Endothelial cell of hepatic sinusoid (primary cell): ENCODE data around the gene WDR89.
"Not testable (repeated sequence)": the region's sequence is repeated elsewhere in the genome, so short reads cannot be mapped to it uniquely, and the experiment has no call there.

Experiments used
- in situ Hi-C: cut with HindIII; loops from 2 replicates; pipeline ENCODE4 v1.10.0; 2017; ENCODE audit warnings: low sequenced_read_pairs

The WDR89 gene

GRCh38 chr14:63603749-63604277 is 37.9 kb downstream of the WDR89 start:
- in situ Hi-C loops = no loop called here

GRCh38 chr14:63598807-63599206 is 42.9 kb downstream of the WDR89 start:
- in situ Hi-C loops = no loop called here

- in situ Hi-C loops = no loop called here
Measured at GRCh38 chr14:63596998-63597658, 44.5 kb downstream of the WDR89 start.

GRCh38 chr14:63594455-63595372 is 47.0 kb downstream of the WDR89 start:
- in situ Hi-C loops = no loop called here

GRCh38 chr14:63583046-63583445 is 58.6 kb downstream of the WDR89 start:
- in situ Hi-C loops = not testable (repeated sequence)

- in situ Hi-C loops = no loop called here
Measured at GRCh38 chr14:63581491-63581890, 60.2 kb downstream of the WDR89 start.

GRCh38 chr14:63578300-63578699 is 63.4 kb downstream of the WDR89 start:
- in situ Hi-C loops = no loop called here

GRCh38 chr14:63573581-63573980 is 68.1 kb downstream of the WDR89 start:
- in situ Hi-C loops = no loop called here

GRCh38 chr14:63565448-63565847 is 76.2 kb downstream of the WDR89 start:
- in situ Hi-C loops = no loop called here

GRCh38 chr14:63564318-63564717 is 77.4 kb downstream of the WDR89 start:
- in situ Hi-C loops = no loop called here

- in situ Hi-C loops = no loop called here
Measured at GRCh38 chr14:63563370-63564026, 78.2 kb downstream of the WDR89 start.

GRCh38 chr14:63562405-63562804 is 79.3 kb downstream of the WDR89 start:
- in situ Hi-C loops = no loop called here

- in situ Hi-C loops = no loop called here
Measured at GRCh38 chr14:63555572-63555971, 86.1 kb downstream of the WDR89 start.

GRCh38 chr14:63551332-63551731 is 90.3 kb downstream of the WDR89 start:
- in situ Hi-C loops = no loop called here

- in situ Hi-C loops = no loop called here
Measured at GRCh38 chr14:63547798-63548335, 93.8 kb downstream of the WDR89 start.
